ENCODE data around the gene CCNA1. TPM values are rescaled to one million over a fixed set of nuclear protein-coding genes. Genes with fewer than 3 reads are reported as not detected.

Gene CCNA1
- total RNA-seq: under 1 TPM; 0.62 to 0.87 TPM

DNA sequence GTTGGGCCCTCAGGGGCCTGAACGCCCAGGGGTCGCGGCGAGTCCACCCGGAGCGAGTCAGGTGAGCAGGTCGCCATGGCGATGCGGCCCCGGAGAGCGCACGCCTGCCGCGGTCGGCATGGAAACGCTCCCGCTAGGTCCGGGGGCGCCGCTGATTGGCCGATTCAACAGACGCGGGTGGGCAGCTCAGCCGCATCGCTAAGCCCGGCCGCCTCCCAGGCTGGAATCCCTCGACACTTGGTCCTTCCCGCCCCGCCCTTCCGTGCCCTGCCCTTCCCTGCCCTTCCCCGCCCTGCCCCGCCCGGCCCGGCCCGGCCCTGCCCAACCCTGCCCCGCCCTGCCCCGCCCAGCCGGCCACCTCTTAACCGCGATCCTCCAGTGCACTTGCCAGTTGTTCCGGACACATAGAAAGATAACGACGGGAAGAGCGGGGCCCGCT lies at the start of gene CCNA1:
Gene CCNA1, plus strand, starts transcription at position 390 of the 439 bp plus-strand sequence. CDS start 562 bp downstream, outside the sequence.
- peak within 1 kb of the TSS; percentile 31 for H3K4me3 Mint-ChIP-seq
- no peak within 1 kb of the TSS for H3K27ac Mint-ChIP-seq
- peak; percentile 44 for DNase-seq
- H3K9me3 Mint-ChIP-seq: no peaks in the 10 kb centered on the region
- POLR2A ChIA-PET: no interaction called here
- intact Hi-C loops (cut with micrococcal nuclease): loop anchor here (1.0 kb wide), 1 partner anchor 14 kb away; no protein-coding TSS in a partner anchor
- CTCF ChIA-PET: no interaction called here
- H3K36me3 Mint-ChIP-seq: no peaks in the 10 kb centered on the region
- peaks cover 8% of the 10 kb centered on the region for H3K4me1 Mint-ChIP-seq (ENCODE audit: low read depth)
- peaks cover 46% of the 10 kb centered on the region for H3K27me3 Mint-ChIP-seq

DNA sequence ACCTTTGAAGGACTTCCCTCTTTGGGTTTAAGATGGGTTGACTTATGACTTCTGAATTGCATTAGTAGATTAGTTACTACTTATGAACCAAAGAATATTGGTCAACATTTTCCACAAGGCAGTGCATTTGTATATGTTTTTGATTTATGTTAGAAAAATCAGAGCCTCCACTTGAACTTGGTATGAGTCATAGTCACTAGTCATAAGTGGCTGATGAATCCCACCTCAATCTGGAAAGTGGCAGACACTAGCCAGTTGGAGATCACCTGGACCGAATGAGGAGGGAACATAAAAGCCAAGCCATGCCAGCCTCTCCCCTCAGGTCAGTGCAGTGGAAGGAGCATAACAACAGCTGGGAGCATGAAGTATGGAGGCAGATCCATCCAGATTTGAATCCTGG lies 46.8 kb upstream of the CCNA1 start:
- CTCF ChIA-PET: no interaction called here
- intact Hi-C loops (cut with micrococcal nuclease): no loop called here
- no peaks in the 10 kb centered on the region for H3K9me3 Mint-ChIP-seq

DNA sequence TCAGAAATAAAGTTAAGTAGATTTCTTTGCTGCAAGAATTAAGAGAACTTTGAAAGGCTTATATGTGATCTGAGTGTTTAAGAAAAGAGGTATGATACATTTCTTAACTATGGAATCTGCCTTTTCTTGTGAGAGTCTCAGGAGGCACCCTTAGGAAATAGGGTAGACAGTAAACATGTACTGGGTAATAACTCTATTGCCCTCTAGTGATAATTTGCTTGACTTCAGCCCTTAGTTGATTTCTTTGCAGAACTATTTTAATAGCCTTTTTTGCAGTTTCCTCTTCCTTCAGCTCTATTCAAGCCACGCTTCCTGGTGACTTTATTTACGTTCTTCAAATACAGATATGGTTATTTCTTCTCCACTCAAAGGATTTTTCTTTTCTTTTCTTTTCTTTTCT lies 37.0 kb upstream of the CCNA1 start:
- Mint-ChIP-seq H3K36me3 (no peaks in the 10 kb centered on the region), H3K27ac (no peak overlapping the region), H3K9me3 (no peaks in the 10 kb centered on the region), H3K4me3 (no peak overlapping the region), H3K4me1 (ENCODE audit: low read depth) (no peaks in the 10 kb centered on the region), H3K27me3 (peaks cover 3% of the 10 kb centered on the region)
- POLR2A ChIA-PET: no interaction called here
- no peak for DNase-seq
- intact Hi-C loops (cut with micrococcal nuclease): loop anchor here (1.0 kb wide), 1 partner anchor 49 kb away; the partner anchor contains the start of gene SPART
- CTCF ChIA-PET: interaction anchor here (0.6 to 1.2 kb wide), 2 partner anchors 108 to 112 kb away, joined by 3 to 8 read pairs; no protein-coding TSS in a partner anchor

More for the DNA sequence above, 46.8 kb upstream of the CCNA1 start:
- POLR2A ChIA-PET: no interaction called here
- Mint-ChIP-seq H3K4me3 (no peak overlapping the region), H3K27ac (no peak overlapping the region), H3K27me3 (peaks cover 10% of the 10 kb centered on the region), H3K4me1 (ENCODE audit: low read depth) (no peaks in the 10 kb centered on the region), H3K36me3 (no peaks in the 10 kb centered on the region)
- DNase-seq: no peak

DNA sequence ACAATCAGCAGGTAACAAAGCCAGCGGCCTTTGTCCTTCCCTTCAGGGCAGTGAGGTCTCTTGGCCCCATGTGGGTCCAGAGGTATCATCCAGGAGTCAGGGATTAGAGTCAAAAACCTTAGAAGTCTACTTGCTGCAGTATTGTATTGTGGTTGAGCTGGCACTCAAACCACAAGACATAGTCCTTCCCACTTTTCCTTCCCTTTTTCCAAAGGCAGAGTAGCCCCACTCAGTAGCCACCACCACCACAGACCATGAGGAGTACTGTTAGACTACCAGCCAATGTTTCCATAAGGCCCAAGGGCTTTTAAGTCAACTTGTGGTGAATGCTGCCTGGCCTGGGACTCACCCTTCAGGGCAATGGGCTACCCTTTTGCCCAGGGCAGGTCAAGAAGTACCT lies 27.1 kb upstream of the CCNA1 start:
- no peaks in the 10 kb centered on the region for H3K36me3 Mint-ChIP-seq
- CTCF ChIA-PET: no interaction called here
- no peak overlapping the region for H3K4me3 Mint-ChIP-seq
- POLR2A ChIA-PET: interaction anchor here (0.5 kb wide), 1 partner anchor 56 kb away, joined by 3 read pairs; no protein-coding TSS in a partner anchor
- intact Hi-C loops (cut with micrococcal nuclease): no loop called here
- no peaks in the 10 kb centered on the region for H3K9me3 Mint-ChIP-seq
- no peaks in the 10 kb centered on the region for H3K4me1 Mint-ChIP-seq (ENCODE audit: low read depth)
- no peak overlapping the region for H3K27ac Mint-ChIP-seq
- peaks cover 11% of the 10 kb centered on the region for H3K27me3 Mint-ChIP-seq
- no peak for DNase-seq

DNA sequence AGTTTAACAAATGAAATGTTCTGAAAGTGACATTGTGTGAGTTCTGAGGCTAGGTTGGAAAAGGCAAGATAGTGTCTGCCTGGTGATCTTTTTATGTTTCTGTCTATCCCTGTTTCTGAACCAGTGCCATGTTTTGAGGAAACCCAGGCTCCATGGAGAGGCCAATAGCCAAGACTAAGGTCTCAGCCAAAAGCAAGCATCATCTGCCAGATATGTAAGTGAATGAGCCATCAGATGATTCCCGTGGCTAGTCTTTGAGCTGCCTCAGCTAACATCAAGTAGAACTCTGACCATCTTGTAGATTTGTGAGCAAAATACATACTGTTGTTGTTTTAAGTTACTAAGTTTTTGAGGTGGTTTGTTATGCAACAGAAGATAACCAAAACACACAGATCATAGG lies 19.6 kb upstream of the CCNA1 start:
- CTCF ChIA-PET: no interaction called here
- Mint-ChIP-seq H3K4me3 (no peak overlapping the region), H3K9me3 (no peaks in the 10 kb centered on the region), H3K4me1 (ENCODE audit: low read depth) (peaks cover 6% of the 10 kb centered on the region), H3K27ac (no peak overlapping the region), H3K27me3 (peaks cover 20% of the 10 kb centered on the region), H3K36me3 (no peaks in the 10 kb centered on the region)
- POLR2A ChIA-PET: no interaction called here
- intact Hi-C loops (cut with micrococcal nuclease): no loop called here
- no peak for DNase-seq

DNA sequence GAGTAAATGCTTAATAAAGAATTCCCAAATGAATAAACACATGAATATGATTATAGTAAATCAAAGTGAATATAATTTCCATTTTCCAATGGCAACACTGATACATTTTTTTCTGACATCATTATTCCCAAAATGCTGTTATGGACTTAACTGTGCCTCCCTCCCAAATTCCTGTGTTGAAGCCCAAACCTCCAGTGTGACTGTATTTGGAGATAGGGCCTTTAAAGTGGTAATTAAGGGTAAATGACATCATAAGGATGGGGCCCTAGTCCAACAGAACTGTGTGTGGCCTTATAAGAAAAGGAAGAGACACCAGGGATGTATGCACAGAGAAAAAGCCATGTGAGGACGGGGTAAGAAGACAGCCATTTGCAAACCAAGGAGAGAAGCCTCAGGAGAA lies 19.1 kb upstream of the CCNA1 start:
- Mint-ChIP-seq H3K4me1 (ENCODE audit: low read depth) (peaks cover 10% of the 10 kb centered on the region), H3K9me3 (no peaks in the 10 kb centered on the region), H3K27ac (no peak overlapping the region), H3K27me3 (peaks cover 20% of the 10 kb centered on the region), H3K36me3 (no peaks in the 10 kb centered on the region), H3K4me3 (no peak overlapping the region)
- CTCF ChIA-PET: no interaction called here
- intact Hi-C loops (cut with micrococcal nuclease): no loop called here
- POLR2A ChIA-PET: no interaction called here
- no peak for DNase-seq

DNA sequence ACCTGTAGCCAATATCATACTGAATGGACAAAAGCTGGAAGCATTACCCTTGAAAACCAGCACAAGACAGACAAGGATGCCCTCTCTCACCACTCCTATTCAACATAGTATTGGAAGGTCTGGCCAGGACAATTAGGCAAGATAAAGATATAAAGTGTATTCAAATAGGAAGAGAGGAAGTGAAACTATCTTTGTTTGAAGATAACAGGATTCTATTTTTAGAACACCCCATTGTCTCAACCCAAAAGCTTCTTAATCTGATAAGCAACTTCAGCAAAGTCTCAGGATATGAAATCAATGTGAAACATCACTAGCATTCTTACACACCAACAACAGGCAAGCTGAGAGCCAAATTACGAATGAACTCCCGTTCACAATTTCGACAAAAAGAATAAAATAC lies 17.8 kb upstream of the CCNA1 start:
- ChIA-PET POLR2A (no interaction called here), CTCF (no interaction called here)
- Mint-ChIP-seq H3K9me3 (no peaks in the 10 kb centered on the region), H3K4me1 (ENCODE audit: low read depth) (peaks cover 14% of the 10 kb centered on the region), H3K27ac (no peak overlapping the region), H3K36me3 (no peaks in the 10 kb centered on the region), H3K27me3 (peaks cover 24% of the 10 kb centered on the region), H3K4me3 (no peak overlapping the region)
- intact Hi-C loops (cut with micrococcal nuclease): no loop called here
- no peak for DNase-seq

DNA sequence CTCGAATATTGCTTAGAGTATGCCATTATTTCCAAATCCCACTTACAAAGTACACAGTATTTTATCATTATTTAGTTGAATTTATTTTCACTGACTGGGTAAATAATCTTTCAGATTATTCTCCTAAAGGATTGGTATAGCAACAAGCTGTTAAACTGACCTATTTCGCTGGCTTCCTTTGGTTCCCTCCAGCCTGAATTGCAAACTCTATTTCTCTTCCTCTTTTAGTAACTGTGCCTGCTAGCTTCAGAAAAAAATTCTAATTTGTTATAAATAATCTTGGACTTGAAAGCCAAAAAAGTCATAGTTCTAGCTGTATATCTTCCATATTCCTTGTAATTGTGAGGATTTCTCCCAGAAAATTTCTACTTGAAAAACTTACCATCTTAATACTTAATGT lies 15.0 kb upstream of the CCNA1 start:
- Mint-ChIP-seq H3K4me3 (no peak overlapping the region), H3K27me3 (peaks cover 32% of the 10 kb centered on the region), H3K36me3 (no peaks in the 10 kb centered on the region), H3K4me1 (ENCODE audit: low read depth) (peaks cover 27% of the 10 kb centered on the region), H3K27ac (no peak overlapping the region), H3K9me3 (no peaks in the 10 kb centered on the region)
- POLR2A ChIA-PET: no interaction called here
- intact Hi-C loops (cut with micrococcal nuclease): no loop called here
- CTCF ChIA-PET: interaction anchor here (0.8 to 3.9 kb wide), 2 partner anchors 8 to 319 kb away, joined by 3 to 33 read pairs; no protein-coding TSS in a partner anchor
- DNase-seq: no peak

DNA sequence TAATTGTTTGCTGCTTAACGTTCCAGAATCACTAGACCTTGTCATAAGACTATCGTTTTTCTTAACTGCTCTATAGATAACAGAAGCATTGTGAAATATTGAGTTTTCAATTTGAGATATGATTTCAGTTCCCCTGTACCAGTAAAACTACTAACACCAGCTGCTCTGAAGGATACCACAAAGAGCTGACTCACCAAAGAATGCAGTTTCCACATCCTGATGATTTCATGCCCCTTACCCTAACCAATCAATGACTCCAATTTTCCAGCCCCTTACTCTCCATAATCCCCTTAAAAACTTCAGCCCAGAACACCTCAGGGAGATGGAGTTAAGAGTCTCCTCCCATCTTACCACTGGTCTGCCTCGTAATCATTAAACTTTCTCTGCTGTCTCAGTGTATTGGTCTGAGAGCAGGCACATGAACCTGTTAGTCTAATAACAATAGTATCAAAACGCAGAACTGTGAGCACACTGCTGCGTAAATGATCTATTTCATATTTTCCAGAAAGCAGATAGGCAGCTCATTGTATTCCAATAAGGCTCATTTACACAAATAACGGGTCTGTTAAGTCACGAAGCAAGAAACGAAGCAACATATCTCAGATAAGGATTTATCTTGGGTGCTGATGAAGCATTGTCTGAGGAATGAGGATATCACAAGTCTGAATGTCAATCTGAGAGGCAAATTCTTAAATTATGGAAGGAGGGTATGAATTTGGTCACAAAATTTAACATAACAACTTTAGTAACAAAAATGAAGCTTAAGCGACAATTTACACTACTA lies 14.1 kb upstream of the CCNA1 start:
- no peaks in the 10 kb centered on the region for H3K36me3 Mint-ChIP-seq
- H3K27ac Mint-ChIP-seq: peak overlapping the region; percentile 30
- POLR2A ChIA-PET: no interaction called here
- no peaks in the 10 kb centered on the region for H3K9me3 Mint-ChIP-seq
- no peak for DNase-seq
- H3K4me3 Mint-ChIP-seq: no peak overlapping the region
- H3K4me1 Mint-ChIP-seq (ENCODE audit: low read depth): peaks cover 27% of the 10 kb centered on the region
- intact Hi-C loops (cut with micrococcal nuclease): loop anchor here (1.0 kb wide), 3 partner anchors 14 to 402 kb away; partner anchors contain the start of genes CCNA1 and SPART
- peaks cover 34% of the 10 kb centered on the region for H3K27me3 Mint-ChIP-seq
- CTCF ChIA-PET: interaction anchor here (0.8 to 3.9 kb wide), 5 partner anchors 9 to 400 kb away, joined by 3 to 33 read pairs (median 3); no protein-coding TSS in a partner anchor

DNA sequence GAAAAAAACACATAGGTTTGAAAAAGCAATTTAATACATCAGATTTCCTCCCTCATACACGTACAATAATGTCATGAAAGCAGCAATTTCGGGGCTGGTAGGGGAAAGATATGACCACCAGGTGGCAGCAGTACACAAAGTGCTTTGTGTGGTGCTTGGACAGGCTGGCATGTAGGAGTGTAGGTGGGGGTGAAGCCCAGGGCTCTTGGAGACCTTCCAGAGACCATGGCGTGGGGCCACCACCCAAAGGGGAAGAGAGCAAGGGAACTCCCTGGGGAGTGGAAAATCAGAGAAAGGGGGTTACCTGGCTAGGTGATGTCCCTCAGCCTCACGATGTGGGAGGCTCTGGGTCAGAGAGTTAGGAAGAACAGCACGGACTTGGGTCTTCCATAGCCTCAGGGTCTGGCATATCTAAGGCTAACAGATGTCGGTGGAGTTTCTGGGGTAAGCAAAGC lies 11.8 kb upstream of the CCNA1 start:
- ChIA-PET POLR2A (interaction anchor here (0.9 kb wide), 1 partner anchor 315 kb away, joined by 3 read pairs; no protein-coding TSS in a partner anchor), CTCF (interaction anchor here (1.0 to 3.9 kb wide), 8 partner anchors 19 to 385 kb away, joined by 3 to 33 read pairs (median 4); no protein-coding TSS in a partner anchor)
- DNase-seq: peak; percentile 79
- Mint-ChIP-seq H3K36me3 (no peaks in the 10 kb centered on the region), H3K4me3 (no peak overlapping the region), H3K9me3 (peaks cover 4% of the 10 kb centered on the region), H3K4me1 (ENCODE audit: low read depth) (peaks cover 21% of the 10 kb centered on the region), H3K27me3 (peaks cover 43% of the 10 kb centered on the region), H3K27ac (peak overlapping the region; percentile 21)
- intact Hi-C loops (cut with micrococcal nuclease): loop anchor here (1.0 to 5.0 kb wide), 3 partner anchors 138 to 561 kb away; no protein-coding TSS in a partner anchor

DNA sequence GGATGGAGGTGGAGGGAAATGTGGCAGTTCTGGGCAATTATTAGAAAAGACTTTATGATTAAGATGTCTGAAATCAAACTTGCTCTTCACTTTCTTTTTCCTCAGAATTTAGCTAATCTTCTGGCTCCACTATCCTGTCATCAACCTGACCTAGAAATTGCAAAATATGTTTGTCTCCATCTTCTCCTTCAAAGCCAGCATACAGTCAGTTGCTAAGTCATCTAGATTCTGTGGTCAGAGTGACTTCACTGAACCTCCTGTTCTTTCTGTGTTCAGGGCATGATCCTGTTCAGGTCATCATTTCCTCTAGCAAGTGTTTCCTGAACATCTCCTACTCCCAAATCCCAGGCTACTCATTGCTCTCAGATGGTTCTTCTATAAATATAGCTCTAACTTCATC lies 10.8 kb upstream of the CCNA1 start:
- Mint-ChIP-seq H3K36me3 (no peaks in the 10 kb centered on the region), H3K4me1 (ENCODE audit: low read depth) (peaks cover 21% of the 10 kb centered on the region), H3K9me3 (peaks cover 8% of the 10 kb centered on the region), H3K27ac (no peak overlapping the region), H3K4me3 (no peak overlapping the region), H3K27me3 (peaks cover 37% of the 10 kb centered on the region)
- intact Hi-C loops (cut with micrococcal nuclease): loop anchor here (5.0 kb wide), 1 partner anchor 139 kb away; no protein-coding TSS in a partner anchor
- CTCF ChIA-PET: interaction anchor here (0.6 to 1.0 kb wide), 2 partner anchors 13 to 138 kb away, joined by 4 read pairs; no protein-coding TSS in a partner anchor
- DNase-seq: no peak
- POLR2A ChIA-PET: interaction anchor here (0.9 kb wide), 1 partner anchor 314 kb away, joined by 3 read pairs; no protein-coding TSS in a partner anchor

DNA sequence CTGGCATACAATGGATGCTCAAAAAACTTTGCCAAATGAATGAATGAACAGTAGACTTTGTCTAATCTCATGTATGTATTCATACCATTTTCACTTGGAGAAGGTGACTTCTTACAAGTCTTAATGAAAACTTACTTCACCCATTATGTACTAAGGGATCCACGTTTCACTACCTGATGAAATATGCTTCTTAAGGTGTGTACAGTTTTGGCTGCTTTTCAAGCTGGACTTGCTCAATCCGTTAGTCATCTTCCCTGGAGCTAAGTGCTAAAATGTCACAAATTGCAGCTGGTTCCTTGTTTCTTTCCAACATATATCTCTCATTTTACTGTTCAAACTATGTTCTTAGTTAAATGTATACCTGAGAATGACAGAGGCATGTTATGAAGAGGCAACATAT lies 4.2 kb upstream of the CCNA1 start:
- Mint-ChIP-seq H3K9me3 (peaks cover 11% of the 10 kb centered on the region), H3K4me1 (ENCODE audit: low read depth) (peaks cover 8% of the 10 kb centered on the region), H3K4me3 (no peak overlapping the region), H3K27me3 (peaks cover 44% of the 10 kb centered on the region), H3K27ac (no peak overlapping the region), H3K36me3 (no peaks in the 10 kb centered on the region)
- POLR2A ChIA-PET: no interaction called here
- intact Hi-C loops (cut with micrococcal nuclease): no loop called here
- no peak for DNase-seq
- CTCF ChIA-PET: no interaction called here
